NT2/D1 (cell line): ENCODE data around the gene UBXN2A.
A peak's percentile ranks its signal among the peaks of the same experiment; 100 is the strongest.
"Not testable (repeated sequence)": the region's sequence is repeated elsewhere in the genome, so short reads cannot be mapped to it uniquely, and the experiment has no call there.

Experiments used
- DNase-seq: peaks from one replicate; pipeline ENCODE4 v3.0.0-alpha.2; 2011; ENCODE audit warnings: low read depth, low spot score
- H3K27me3 ChIP-seq: 2 replicates; pipeline ENCODE4 v1.6.0; 2011; ENCODE audit warnings: mild to moderate bottlenecking; ENCODE audit not compliant: insufficient read length, insufficient read depth
- H3K36me3 ChIP-seq: 2 replicates; pipeline ENCODE4 v1.6.1; 2011; ENCODE audit warnings: mild to moderate bottlenecking, low read length, mixed read lengths; ENCODE audit not compliant: insufficient read depth, insufficient read length
- H3K4me1 ChIP-seq: 2 replicates; pipeline ENCODE4 v1.5.1; 2011; ENCODE audit not compliant: insufficient read depth, insufficient read length
- H3K4me3 ChIP-seq: 2 replicates; pipeline ENCODE4 v1.5.1; 2011; ENCODE audit warnings: low read depth; ENCODE audit not compliant: insufficient read length
- H3K9ac ChIP-seq: 2 replicates; pipeline ENCODE4 v1.6.0; 2011; ENCODE audit warnings: low read depth; ENCODE audit not compliant: insufficient read length
- H3K9me3 ChIP-seq: 2 replicates; pipeline ENCODE4 v1.5.1; 2011; ENCODE audit warnings: mild to moderate bottlenecking, low read length; ENCODE audit not compliant: insufficient read depth
- SUZ12 ChIP-seq: IDR thresholded peaks from 2 replicates; pipeline ENCODE4 v1.6.1; 2011; ENCODE audit not compliant: insufficient read length, insufficient read depth; ENCODE audit errors: extremely low read depth
- YY1 ChIP-seq: IDR thresholded peaks from 2 replicates; pipeline ENCODE4 v1.6.1; 2011; ENCODE audit not compliant: insufficient read length, insufficient read depth
- ZNF274 ChIP-seq: IDR thresholded peaks from 2 replicates; pipeline ENCODE4 v1.6.1; 2011; ENCODE audit warnings: mild to moderate bottlenecking, low read depth, low read length

UBXN2A gene

GRCh38 chr2:24022324-24022974 lies 82.2 kb downstream of the UBXN2A start:
- H3K36me3 ChIP-seq = peaks cover 25% of the 10 kb centered on the region
- H3K9ac ChIP-seq = no peak overlapping the region
- H3K4me1 ChIP-seq = peaks cover 29% of the 10 kb centered on the region
- no peak overlapping the region for H3K4me3 ChIP-seq
- H3K27me3 ChIP-seq = no peaks in the 10 kb centered on the region
- TF ChIP-seq YY1 (no peak), ZNF274 (no peak), SUZ12 (no peak)
- no peaks in the 10 kb centered on the region for H3K9me3 ChIP-seq
- DNase-seq = no peak

GRCh38 chr2:24022975-24023575 lies 82.8 kb downstream of the UBXN2A start:
- TF ChIP-seq YY1 (no peak), ZNF274 (no peak)
- H3K36me3 ChIP-seq = peaks cover 25% of the 10 kb centered on the region
- DNase-seq = no peak
- H3K9me3 ChIP-seq = no peaks in the 10 kb centered on the region
- no peaks in the 10 kb centered on the region for H3K27me3 ChIP-seq
- no peak overlapping the region for H3K9ac ChIP-seq
- H3K4me1 ChIP-seq = peaks cover 28% of the 10 kb centered on the region
- no peak overlapping the region for H3K4me3 ChIP-seq

GRCh38 chr2:24024018-24024417 lies 83.8 kb downstream of the UBXN2A start:
- no peak overlapping the region for H3K4me3 ChIP-seq
- no peak for DNase-seq
- H3K36me3 ChIP-seq = peaks cover 25% of the 10 kb centered on the region
- H3K27me3 ChIP-seq = no peaks in the 10 kb centered on the region
- no peaks in the 10 kb centered on the region for H3K9me3 ChIP-seq
- H3K9ac ChIP-seq = no peak overlapping the region
- no peak for TF ChIP-seq ZNF274
- TF ChIP-seq YY1 = no peak
- TF ChIP-seq SUZ12 = no peak
- H3K4me1 ChIP-seq = peaks cover 25% of the 10 kb centered on the region

- no peak for TF ChIP-seq ZNF274
- TF ChIP-seq SUZ12 = no peak
- Histone ChIP-seq H3K9ac (peak overlapping the region; percentile 33), H3K36me3 (peaks cover 34% of the 10 kb centered on the region), H3K9me3 (no peaks in the 10 kb centered on the region), H3K4me1 (peaks cover 25% of the 10 kb centered on the region), H3K27me3 (no peaks in the 10 kb centered on the region), H3K4me3 (no peak overlapping the region)
- no peak for DNase-seq
Measured at GRCh38 chr2:24024996-24025663, 84.9 kb downstream of the UBXN2A start.

- Histone ChIP-seq H3K4me1 (peaks cover 23% of the 10 kb centered on the region), H3K4me3 (no peak overlapping the region), H3K9me3 (no peaks in the 10 kb centered on the region), H3K27me3 (no peaks in the 10 kb centered on the region), H3K9ac (no peak overlapping the region), H3K36me3 (peaks cover 45% of the 10 kb centered on the region)
- TF ChIP-seq ZNF274 = no peak
- no peak for TF ChIP-seq YY1
- TF ChIP-seq SUZ12 = no peak
- DNase-seq = peak; percentile 69
Measured at GRCh38 chr2:24026233-24026632, 86.0 kb downstream of the UBXN2A start.

GRCh38 chr2:24038786-24039499 lies 98.7 kb downstream of the UBXN2A start:
- TF ChIP-seq ZNF274 (no peak), YY1 (no peak), SUZ12 (no peak)
- H3K9me3 ChIP-seq = no peaks in the 10 kb centered on the region
- H3K27me3 ChIP-seq = no peaks in the 10 kb centered on the region
- peaks cover 38% of the 10 kb centered on the region for H3K36me3 ChIP-seq
- no peak for DNase-seq
- H3K9ac ChIP-seq = no peak overlapping the region
- no peak overlapping the region for H3K4me3 ChIP-seq
- H3K4me1 ChIP-seq = no peaks in the 10 kb centered on the region

GRCh38 chr2:24040511-24040910 lies 100.2 kb downstream of the UBXN2A start:
- H3K4me1 ChIP-seq = peaks cover under 1% of the 10 kb centered on the region
- peaks cover 34% of the 10 kb centered on the region for H3K36me3 ChIP-seq
- H3K9me3 ChIP-seq = no peaks in the 10 kb centered on the region
- no peak overlapping the region for H3K9ac ChIP-seq
- TF ChIP-seq YY1 = no peak
- no peak for TF ChIP-seq ZNF274
- TF ChIP-seq SUZ12 = no peak
- H3K4me3 ChIP-seq = no peak overlapping the region
- H3K27me3 ChIP-seq = no peaks in the 10 kb centered on the region
- DNase-seq = no peak

GRCh38 chr2:24043133-24043532 lies 102.9 kb downstream of the UBXN2A start:
- not testable (repeated sequence) for H3K4me3 ChIP-seq, DNase-seq, H3K27me3 ChIP-seq, H3K4me1 ChIP-seq, H3K9ac ChIP-seq, H3K9me3 ChIP-seq
- H3K36me3 ChIP-seq = peaks cover 15% of the 10 kb centered on the region
